Loucy (cell line): ENCODE measurements around the gene HSD17B8.

ENCODE experiments used
- EZH2phosphoT487 ChIP-seq: fragments of 200-600 bp; IDR thresholded peaks from 2 replicates; pipeline ENCODE4 v1.6.1; 2018; ENCODE audit warnings: antibody characterized with exemption, mild to moderate bottlenecking, moderate library complexity, borderline replicate concordance
- TF ChIP-seq, protein P1 (sequence below): fragments of 200-600 bp; sonication (generic); conservative IDR thresholded peaks from 2 replicates; pipeline ENCODE4 v1.5.1; 2014; ENCODE audit warnings: mild to moderate bottlenecking, antibody characterized with exemption, low read length

DNA sequence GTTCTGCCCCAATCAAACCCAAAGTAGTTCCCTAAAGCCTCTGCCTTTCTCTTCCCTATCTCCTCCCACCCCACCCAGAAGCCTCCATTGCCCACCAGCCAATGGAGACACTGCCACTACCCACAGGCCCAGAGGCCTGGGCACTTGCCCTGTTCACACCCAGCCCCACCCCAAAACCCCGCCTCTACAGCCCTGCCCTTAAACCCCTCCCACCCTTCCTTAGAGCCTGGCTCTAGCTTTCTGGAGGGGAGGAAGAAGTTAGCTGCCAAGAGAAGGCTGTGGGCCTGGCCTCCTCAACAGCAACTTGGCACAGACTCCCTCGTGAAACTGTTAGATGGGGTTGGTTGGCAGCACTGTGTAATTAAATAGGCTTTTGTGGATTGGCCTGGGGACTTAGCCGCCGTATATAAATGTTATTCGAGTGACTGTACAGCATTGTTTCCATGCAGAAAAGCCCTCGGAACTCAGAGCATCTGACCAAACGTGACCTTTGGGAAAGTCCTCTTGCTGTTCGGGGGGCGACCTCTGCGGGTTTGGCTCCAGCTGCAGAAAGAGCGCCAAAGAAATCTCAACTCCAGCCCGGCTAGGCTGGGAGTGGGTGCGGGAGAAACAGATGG is 43.6 kb upstream of the HSD17B8 start:
- TF ChIP-seq, protein P1, sequence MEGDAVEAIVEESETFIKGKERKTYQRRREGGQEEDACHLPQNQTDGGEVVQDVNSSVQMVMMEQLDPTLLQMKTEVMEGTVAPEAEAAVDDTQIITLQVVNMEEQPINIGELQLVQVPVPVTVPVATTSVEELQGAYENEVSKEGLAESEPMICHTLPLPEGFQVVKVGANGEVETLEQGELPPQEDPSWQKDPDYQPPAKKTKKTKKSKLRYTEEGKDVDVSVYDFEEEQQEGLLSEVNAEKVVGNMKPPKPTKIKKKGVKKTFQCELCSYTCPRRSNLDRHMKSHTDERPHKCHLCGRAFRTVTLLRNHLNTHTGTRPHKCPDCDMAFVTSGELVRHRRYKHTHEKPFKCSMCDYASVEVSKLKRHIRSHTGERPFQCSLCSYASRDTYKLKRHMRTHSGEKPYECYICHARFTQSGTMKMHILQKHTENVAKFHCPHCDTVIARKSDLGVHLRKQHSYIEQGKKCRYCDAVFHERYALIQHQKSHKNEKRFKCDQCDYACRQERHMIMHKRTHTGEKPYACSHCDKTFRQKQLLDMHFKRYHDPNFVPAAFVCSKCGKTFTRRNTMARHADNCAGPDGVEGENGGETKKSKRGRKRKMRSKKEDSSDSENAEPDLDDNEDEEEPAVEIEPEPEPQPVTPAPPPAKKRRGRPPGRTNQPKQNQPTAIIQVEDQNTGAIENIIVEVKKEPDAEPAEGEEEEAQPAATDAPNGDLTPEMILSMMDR = no peak
- TF ChIP-seq EZH2phosphoT487 = no peak
